T-helper 1 cell (primary cell): ENCODE results near the gene PDLIM7.
"Not testable (repeated sequence)": the region's sequence is repeated elsewhere in the genome, so short reads cannot be mapped to it uniquely, and the experiment has no call there.

Source experiments
- DNase-seq, 5 donors: peaks; one replicate each; pipeline ENCODE4 v3.0.0-alpha.2; 2012 to 2020

PDLIM7 gene

GRCh38 chr5:177490311-177490991, 7.0 kb downstream of the PDLIM7 start:
- DNase-seq: no peak

DNA sequence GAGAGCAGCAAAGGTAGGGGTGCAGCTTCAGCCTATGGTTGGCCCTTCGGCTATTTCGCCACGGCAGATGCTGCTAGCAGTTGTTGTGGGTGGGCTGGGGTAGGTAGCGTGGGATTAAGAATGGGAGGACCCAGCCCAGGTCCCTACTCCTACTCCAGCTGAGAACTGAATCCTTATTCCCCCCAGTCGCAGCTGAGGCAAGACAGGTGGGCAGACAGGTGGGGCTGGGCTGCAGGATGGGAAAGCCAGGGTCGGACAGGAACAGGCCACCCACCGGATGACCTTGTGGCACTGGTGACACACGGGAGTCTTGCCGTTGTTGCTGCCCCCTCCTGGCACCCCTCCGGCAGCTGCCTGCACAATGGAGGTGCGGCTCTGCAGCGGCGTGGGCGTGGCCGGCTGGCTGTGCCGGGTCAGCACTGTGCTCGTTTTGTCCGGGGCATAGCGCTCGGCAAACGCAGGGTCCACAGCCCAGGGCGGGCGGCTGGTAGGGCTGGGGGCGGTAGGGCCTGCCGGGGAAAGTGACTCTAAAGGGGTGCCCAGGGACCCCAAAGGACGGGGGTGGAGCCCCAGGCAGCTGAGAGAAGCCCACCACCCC, 8.2 kb downstream of the PDLIM7 start:
- no peak for DNase-seq

- DNase-seq: no peak
Measured at GRCh38 chr5:177487975-177488374, 9.4 kb downstream of the PDLIM7 start.

GRCh38 chr5:177487144-177487543, 10.3 kb downstream of the PDLIM7 start:
- no peak for DNase-seq

- DNase-seq: no peak
Measured at GRCh38 chr5:177486256-177486655, 11.1 kb downstream of the PDLIM7 start.

- not testable (repeated sequence) for DNase-seq
Measured at GRCh38 chr5:177485753-177486152, 11.7 kb downstream of the PDLIM7 start.

GRCh38 chr5:177484902-177485549, 12.4 kb downstream of the PDLIM7 start:
- no peak for DNase-seq

DNA sequence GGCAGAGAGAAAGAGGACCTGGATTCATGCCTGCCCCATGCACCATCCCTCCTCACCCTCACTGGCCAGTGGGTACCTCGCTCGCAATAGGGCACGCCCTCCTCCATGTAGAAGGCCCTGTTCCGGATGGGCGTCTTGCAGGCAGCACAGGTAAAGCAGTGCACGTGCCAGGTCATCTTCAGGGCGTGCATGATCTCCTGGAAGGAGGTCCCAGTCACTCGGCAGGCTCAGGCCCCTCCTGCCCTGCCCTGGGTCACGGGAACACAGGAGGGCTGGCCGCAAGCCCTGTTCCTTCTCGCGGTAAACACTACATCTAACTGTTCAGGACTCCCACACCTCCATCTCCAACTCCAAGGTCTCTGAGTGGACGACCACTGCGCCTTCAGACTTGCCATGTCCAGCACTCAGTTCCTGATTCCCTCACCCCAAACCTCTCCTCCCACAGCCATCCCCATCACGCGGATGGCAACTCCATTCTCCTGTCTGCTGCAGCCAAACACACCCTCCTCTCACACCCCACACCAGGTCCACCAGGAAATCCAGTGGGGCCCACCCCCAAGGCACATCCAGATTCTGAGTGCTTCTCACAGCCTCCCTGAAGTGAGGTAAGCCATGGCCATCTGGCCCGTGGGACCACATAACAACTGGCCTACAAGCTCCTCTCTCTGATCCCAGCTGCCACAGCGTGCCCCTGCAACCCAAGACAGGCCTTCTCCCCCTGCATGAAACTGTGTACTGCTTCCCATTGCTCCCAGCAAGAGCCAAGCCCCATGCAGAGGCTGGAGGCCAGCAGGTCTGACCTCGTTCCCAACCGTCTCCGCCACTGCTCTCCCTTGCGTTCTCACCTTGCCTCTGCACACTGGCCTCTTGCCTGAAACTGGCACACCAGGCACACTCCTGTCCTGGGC, 13.2 kb downstream of the PDLIM7 start:
- no peak for DNase-seq

- no peak for DNase-seq
Measured at GRCh38 chr5:177483042-177483441, 14.4 kb downstream of the PDLIM7 start.

- no peak for DNase-seq
Measured at GRCh38 chr5:177482359-177482795, 15.0 kb downstream of the PDLIM7 start.

- no peak for DNase-seq
Measured at GRCh38 chr5:177479774-177480173, 17.6 kb downstream of the PDLIM7 start.

- DNase-seq: peak in 1 of 5 donors; percentile 84
Measured at GRCh38 chr5:177478711-177479646, 18.4 kb downstream of the PDLIM7 start.

GRCh38 chr5:177477701-177478477, 19.5 kb downstream of the PDLIM7 start:
- no peak for DNase-seq

- DNase-seq: no peak
Measured at GRCh38 chr5:177476531-177477233, 20.7 kb downstream of the PDLIM7 start.

DNA sequence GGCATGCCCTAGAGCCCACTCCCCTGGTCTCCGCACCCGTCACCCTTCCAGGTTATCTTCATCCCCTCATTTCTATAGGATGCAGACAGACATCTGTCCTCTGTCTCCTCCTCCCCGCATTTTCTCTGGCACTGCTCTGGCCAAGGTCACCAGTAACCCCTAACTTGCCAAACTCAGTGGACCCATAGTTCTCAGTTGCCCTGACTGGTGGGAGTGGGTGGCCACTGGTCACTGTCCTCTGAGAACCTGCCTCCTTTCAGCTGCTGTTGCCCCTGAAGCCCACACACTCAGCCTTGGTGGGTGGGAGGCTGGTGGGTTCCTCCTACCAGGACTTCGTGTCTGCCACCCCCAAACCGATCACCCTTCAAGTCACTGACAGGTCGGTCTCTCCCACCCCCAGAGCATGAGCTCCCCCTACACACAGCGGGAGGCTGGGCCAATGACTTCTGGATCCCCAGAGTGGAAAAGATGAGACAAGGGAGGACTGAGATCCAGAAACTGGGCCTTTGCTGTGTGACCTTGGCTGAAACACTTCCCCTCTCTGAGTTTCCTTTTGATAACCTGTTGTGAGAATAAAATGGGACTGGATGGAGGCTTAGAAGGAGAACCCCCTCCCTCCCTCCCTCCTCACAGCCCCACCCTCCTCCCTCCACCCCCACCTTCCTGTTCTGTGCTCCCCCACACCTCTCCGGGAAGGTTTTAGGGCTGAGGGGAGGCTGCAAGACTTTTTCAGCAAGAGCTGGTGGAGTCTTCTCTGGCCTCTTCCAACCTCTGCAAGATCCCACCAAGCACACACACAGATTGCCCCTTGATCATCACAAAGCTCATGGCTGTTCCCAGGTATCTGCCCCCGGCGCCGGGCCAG, 21.6 kb downstream of the PDLIM7 start:
- no peak for DNase-seq

DNA sequence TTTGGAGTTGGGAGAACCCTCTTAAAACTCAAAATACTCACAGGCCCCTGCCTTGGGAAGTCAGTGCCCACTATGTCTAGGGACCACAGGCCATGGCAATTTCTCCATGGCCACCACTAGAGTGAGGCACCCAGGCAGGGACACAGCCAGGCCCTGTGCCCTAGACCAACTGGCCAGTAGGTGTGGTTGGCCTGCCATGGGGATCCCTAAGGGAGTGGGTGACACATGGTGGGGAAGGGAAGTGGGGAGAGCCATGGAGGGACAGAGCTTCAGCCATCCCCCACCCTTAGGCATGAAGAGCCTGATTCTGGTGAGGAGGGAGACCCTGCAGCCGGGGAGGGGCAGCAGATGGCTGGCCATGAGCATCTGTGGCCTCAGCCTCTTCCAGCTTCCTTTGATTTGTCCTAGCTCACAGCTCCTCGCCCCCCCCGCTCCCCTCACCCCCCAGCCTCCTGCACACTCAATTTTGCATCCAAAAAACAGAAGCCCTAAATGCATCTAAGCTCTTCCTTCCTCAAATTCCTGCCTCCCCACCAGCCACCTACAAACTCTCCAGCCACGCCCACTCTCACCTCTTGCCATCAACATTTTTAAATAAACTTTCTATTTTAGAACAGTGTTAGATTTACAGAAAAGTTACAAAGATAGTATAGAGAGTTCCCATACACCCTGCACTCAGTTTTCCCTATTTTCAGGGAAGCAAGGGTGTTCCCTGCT, 22.4 kb downstream of the PDLIM7 start:
- no peak for DNase-seq

DNA sequence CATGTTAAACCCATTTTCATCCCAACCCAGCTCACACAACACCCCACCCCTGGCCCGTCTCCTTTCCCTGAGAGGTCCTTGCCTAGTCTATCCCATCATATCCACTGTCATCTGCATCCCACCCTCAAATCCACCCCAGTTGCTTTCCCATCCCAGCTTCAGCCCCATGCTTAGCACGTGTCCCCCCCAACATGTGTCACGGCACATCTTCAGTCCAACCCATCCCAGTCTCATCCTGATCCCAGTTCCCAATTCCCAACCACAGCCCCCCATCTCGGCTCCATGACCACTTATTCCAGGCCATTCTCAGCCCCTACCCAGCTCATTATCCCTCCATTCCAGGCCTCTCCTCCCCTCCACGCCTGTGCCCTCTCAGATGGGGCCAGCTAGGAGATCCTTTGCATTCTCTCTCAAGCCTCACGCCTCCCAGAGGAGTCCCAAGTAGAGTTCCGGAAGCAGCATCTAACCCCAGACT, 23.4 kb downstream of the PDLIM7 start:
- DNase-seq: no peak

DNA sequence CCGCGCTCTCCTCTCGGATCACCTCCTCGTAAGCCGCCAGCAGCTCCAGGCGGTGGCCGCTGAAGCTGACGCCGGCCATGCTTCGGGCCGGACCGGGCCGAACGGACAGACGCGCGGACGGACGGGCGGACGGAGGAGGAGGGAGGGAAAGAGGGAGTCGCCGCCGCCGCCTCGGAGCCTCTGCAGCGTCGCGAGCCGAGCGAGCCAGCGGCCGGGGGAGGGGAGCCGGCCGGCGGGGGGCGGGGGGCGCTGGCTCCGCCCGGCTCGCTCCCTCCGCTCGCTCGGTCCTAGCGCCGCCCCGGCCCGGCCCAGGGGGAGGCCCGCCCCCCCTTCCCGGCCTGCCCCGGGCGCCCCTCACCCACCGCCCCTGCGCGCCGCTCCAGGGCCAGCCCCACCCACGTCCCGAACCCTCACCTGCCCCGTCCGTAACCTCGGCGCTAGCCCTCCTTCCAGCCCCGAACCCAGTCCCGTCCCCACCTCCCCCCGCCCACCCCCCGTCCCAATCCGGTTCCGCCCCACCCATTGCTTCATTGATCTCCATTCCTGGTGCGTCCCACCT, 23.9 kb downstream of the PDLIM7 start, which contains the start of gene DBN1:
Gene DBN1 (minus strand): TSS at position 192 of the 559 bp plus-strand sequence. CDS start 113 bp downstream, at position 79.
- DNase-seq: no peak
